HG02571 (cell line): ENCODE measurements around the gene EXOC2.

ENCODE experiments used
- ATAC-seq: cut with Tn5 transposase; IDR thresholded peaks from one replicate; pipeline ENCODE4 v1.9.1; 2021; ENCODE audit warnings: mild to moderate bottlenecking, moderate library complexity; ENCODE audit not compliant: unreplicated experiment

EXOC2 gene

DNA sequence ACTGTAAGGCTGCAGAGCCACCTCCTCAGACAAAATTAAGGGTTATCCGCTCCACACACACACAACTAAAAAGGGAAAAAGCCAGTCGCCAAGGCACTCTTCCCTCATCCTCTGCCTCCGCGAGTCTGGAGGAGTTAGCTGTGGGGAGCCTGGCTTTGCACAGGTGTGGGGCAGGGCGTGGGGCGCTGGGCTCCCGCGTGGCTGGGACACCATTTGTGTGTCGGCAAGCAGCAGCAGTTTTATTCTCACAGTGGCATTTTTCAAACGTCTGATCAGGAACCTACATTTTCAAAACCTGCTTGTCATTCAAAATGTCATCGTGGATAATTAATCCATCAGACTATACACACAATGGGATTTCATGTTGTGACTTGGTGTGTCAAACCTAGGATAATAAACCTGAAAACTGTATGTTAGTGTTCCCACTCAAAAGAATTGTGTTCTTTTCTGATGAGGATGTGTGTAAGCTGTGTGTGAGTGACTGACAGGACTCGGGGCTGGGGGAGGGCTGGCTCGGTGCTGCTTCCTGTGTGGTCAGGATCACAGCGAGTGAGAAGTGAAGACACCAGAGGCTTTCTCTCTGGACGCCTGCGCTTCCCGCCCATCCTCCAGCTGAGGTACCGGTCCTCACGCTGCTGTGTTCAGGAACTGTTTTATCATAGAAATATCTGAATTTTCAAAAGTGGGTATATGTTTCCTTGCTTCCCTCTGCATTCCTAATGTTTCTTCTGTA is 218.3 kb downstream of the EXOC2 start:
- peak; percentile 58 for ATAC-seq

- ATAC-seq, result no peak
Observed at GRCh38 chr6:473768-474452, 219.0 kb downstream of the EXOC2 start.

DNA sequence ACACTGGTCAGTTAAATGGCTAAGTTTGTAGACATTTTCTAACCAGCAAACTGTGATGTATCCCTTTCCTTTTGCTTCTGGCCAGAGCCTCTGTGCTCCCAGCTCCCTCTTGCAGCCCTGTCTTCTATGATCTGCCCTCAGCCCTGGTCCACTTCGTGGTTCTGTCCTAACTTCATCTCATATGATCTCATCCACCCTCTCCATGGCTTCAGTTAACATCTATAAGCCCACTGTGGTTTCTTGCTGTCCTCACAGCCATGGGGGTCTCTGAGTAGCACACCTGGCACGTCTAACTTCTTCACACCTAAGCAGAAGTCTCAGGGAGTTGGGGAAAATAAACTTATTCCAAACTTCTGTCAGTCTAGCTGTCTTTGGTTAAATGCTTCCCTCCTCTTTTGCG is 219.6 kb downstream of the EXOC2 start:
- ATAC-seq, result no peak

DNA sequence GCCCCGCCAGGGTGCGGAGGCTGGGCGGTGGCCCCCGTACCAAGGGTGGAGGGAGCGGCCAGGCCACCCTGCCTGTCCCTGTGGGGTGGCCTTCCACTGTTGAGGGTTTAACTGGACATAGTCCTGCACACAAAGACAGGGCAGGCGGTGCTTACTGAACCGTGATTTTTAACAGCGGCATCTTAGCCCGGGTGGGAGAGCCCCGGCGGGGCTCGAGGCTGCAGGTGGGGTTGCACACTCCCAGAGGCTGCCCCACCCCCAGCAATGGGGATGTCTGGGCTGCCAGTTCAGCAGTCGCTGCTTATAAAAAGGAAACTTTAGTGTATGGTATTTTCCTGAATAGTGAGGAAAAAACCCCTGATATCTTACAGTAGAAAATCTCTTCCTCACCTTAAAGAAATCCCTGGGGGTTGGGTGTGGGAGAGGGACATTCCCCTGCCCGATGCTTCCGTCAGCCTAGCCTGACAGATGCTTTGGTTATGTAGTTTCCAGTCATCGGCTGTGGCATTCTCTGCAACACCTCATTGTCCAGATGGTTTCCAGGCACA is 222.0 kb downstream of the EXOC2 start:
- no peak for ATAC-seq

GRCh38 chr6:470051-470900 is 222.7 kb downstream of the EXOC2 start:
- ATAC-seq, result no peak

DNA sequence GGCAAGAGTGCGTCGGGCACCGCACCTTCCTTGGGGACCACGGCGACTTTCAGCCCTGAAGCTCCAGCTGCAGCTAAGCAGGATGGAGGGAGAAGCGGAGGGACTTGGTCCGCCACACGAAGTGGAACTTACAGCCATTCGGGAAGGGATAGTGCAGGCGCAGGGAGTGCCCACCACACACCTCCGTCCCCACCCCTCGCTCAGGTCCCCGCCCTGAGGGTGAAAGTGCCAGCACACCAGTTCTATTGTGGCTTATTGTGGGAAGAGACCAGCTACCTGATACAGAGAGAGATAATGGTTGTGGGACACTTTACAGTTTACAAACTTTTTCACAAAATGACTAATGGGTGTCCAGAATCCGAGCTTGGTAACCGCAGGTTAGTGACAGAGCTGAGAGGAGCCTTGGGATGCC is 225.3 kb downstream of the EXOC2 start:
- ATAC-seq, result no peak

- no peak for ATAC-seq
Observed at GRCh38 chr6:467111-467510, 225.8 kb downstream of the EXOC2 start.

DNA sequence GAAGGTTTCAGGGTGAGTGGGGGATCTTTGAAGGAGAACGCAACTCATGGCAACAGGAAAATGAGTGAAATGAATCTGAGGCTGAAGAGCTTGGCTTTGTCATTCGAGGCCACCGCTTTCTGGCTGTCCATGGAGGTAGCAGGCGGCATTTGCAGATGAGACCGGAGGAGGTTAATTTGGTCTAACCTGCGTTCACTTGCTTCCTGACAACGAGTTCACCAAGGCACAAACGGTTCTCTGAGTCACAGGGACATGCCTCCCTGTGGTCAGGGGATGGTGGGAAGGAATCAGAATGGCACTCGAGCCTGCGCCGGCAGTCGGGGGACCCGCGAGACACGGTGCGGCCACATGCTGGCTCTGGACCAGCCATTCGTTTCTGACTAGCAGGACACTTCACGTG is 226.4 kb downstream of the EXOC2 start:
- ATAC-seq, result no peak

GRCh38 chr6:465531-466348 is 227.2 kb downstream of the EXOC2 start:
- ATAC-seq, result no peak

- ATAC-seq, result no peak
Observed at GRCh38 chr6:456887-457286, 236.1 kb downstream of the EXOC2 start.

DNA sequence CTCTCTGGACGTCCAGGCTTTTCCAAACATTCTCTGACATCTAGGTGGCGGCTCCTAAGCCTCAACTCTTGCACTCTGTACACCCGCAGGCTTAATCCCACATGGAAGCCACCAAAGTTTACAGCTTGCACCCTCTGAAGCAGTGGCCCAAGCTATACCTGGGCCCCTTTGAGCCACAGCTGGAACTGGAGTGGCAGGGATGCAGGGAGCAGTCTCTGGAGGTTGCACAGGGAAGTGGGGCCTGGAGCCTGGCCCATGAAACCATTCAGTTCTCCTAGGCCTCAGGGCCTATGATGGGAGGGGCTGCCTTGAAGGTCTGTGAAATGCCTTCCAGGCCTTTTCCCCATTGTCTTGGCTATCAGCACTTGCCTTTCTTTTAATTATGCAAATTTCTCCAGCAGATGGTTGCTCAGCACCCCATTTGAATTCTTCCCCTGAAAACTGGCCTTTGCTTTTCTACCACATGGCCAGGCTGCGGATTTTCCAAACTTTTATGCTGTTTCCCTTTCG is 236.5 kb downstream of the EXOC2 start:
- no peak for ATAC-seq

- ATAC-seq, result no peak
Observed at GRCh38 chr6:455835-456234, 237.1 kb downstream of the EXOC2 start.

DNA sequence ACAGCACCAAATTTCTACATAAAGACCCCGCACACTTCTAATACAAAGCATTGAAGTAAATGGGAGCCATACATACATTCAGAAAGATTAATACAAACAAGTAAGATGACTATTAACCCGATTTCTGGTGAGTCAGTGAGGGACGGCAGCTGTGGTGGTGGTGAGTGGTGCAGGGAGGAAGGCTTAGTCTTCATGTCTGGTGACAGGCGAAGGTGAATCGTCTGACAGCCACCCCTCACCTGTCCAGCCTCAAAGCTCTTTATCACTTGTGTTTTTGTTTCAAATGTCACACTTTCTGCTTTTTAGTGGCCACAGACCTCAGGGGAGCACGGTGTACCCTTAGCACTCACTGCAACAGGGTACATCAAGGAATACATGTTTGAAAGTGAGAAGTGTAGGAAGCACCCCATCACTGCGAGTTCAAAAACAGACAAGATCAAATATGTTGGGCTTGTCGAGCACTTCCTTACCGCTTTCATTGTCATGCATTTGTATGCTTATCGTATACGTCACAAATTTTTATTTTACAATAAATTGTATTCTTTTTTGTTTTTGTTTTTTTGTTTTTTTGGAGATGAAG is 237.8 kb downstream of the EXOC2 start:
- ATAC-seq, result no peak

DNA sequence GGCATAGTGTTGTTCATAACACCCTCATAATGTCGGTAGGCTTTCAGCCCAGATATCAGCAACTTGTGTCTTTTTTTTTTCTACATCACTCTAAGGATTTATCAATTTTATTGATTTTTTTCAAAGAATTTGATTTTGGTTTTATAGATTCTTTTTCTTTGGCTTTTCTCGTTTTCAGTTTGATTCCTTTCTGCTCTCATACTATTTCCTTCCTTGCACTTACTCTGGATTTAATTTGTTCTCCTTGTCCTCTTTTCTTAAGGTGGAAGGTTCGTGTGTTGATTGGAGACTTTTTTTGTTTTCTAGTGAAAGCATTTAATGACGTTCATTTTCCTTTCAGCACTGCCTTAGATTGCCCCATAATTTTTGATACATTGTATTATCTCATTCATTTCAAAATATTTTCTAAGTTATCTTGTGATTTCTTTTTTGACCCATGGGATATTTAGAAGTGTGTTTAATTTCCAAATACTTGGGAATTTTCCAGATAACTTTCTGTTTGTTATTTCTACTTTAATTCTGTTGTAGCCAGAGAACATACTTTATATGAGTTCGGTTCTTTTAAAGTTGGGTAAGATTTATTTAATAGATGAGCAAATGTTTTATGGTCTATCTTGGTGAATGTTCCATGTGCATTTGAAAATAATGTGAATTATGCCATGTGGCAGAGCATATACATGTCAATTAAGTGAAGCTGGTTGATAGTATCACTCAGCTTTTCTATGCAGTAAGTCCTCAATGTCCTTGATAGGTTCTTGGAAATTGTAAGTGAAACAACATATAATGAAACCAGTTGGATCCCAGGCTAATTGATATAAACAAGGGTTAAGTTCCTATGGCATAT is 238.6 kb downstream of the EXOC2 start:
- no peak for ATAC-seq

DNA sequence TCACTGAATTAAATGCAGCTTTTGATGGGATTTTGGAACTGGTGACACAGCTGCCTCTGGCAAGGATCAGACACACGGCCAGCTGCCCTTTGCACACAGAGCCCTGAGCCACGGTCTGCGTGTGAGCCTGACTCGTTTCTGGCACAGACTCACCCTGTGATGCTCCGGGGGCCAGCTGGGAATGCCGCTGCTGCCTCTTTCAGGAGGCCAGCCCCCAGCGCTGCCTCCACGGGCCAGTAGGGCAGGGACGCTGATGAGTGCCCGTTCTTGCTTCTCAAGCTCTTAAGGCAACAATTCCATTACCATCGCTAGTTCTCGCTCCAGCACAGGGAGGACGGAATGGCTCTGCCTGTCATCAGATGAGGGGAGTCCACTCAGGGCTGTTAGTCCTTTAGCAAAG is 239.8 kb downstream of the EXOC2 start:
- no peak for ATAC-seq

DNA sequence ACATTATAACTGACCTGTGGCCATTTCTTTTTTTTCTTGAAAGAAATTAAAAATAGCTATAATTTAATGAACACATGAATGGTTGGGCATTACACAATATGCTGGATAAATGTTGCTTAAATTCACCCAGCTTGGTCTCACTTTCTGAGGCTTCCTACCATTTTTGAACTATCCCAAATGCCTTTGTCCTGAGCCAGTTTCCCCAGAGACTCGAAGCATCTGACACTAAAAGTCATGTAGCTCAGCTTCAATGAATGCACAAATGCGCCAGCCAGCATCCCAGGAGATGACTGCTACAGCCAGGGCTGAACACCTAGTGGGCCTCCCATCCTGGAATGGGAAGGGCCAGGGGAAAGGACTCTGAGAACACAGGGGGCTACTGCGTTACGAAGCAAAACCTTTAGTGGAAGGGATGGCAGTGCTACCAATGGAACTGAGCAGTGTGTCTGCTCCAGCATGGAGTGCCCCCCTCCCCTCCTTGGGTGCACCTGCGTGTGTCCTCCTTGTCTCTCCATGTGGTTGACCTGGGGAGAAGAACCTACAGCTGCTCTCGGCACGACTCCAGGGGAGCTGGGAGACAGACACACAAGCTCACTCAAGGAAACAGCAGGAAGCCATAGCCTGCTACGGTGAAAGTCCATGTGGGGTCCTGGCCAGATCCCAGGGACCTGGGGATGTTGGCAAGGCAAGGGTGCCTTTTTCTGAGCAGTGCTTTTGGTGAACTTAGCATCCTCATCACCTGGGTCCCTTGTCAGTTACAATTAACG is 240.5 kb downstream of the EXOC2 start:
- no peak for ATAC-seq

DNA sequence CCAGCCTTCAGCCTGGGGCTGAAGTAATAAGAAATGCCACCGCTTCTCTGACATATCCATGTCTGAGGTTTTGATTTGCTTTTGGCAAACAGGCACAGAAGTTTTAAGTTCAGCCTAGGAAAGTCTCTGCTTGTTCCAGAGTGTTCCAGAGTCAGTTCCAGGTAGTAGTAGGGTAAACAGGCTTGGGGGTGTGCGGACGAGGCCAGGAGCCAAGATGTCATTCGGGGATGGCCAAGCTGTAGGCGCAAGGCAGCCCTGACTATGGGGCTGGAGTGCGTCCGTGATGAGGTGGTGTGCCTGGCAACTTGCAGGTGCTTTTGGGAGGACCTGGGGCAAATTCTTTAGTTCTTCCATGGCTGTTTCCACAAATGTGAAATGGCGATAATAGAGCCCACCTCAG is 241.1 kb downstream of the EXOC2 start:
- no peak for ATAC-seq

- no peak for ATAC-seq
Observed at GRCh38 chr6:451336-451735, 241.6 kb downstream of the EXOC2 start.
